SK-N-SH (cell line): ENCODE results near the gene ASTN2. TPM values are rescaled to one million over a fixed set of nuclear protein-coding genes. Genes with fewer than 3 reads are reported as not detected.

Experiments
- CTCF ChIA-PET: fragments of 300-600, 350-600 bp; formaldehyde crosslinking; extraction: SDS; loops from one replicate; lab custom pipeline; 2021; lab: Yijun Ruan, JAX
- POLR2A ChIA-PET: fragments of 350-600 bp; sonication (Branson Sonifier 250); formaldehyde crosslinking; extraction: SDS; loops from one replicate; lab custom pipeline; 2020; ENCODE audit warnings: antibody characterized with exemption, inconsistent platforms; lab: Yijun Ruan, JAX
- DNase-seq: peaks from one replicate; pipeline ENCODE4 v3.0.0; 2012
- H2AFZ ChIP-seq: fragments of 200-600 bp; sonication (generic); 2 replicates; pipeline ENCODE4 v1.8.1; 2016; ENCODE audit warnings: antibody characterized with exemption, mild to moderate bottlenecking, low read depth
- H3F3A ChIP-seq: fragments of 200-600 bp; sonication (generic); replicated peaks from 2 replicates; pipeline ENCODE3; 2016; ENCODE audit warnings: antibody characterized with exemption, mild to moderate bottlenecking; ENCODE audit not compliant: insufficient read depth
- H3K27ac ChIP-seq, 2 experiments: fragments of 200-500 bp in 1 of 2; fragments of 200-600 bp in 1 of 2; sonication (Bioruptor generic) in 1 of 2; sonication (generic), shearing (Covaris generic) in 1 of 2; 2 replicates each; pipeline versions ENCODE4 v1.5.1 to v1.6.1; 2014 to 2016; ENCODE audit warnings: low read depth in 2 of 2, inconsistent platforms in 1 of 2, low read length in 1 of 2, mild to moderate bottlenecking in 1 of 2, mixed read lengths in 1 of 2
- H3K27me3 ChIP-seq: fragments of 200-600 bp; sonication (generic), shearing (Covaris generic); 2 replicates; pipeline ENCODE4 v1.6.1; 2016; ENCODE audit warnings: mixed run types; ENCODE audit not compliant: insufficient read depth
- H3K36me3 ChIP-seq, 2 experiments: fragments of 200-500 bp in 1 of 2; fragments of 200-600 bp in 1 of 2; sonication (Bioruptor generic) in 1 of 2; sonication (generic) in 1 of 2; replicated peaks in 1 of 2; 2 replicates each; pipeline versions ENCODE3 to v1.5.1; 2014 to 2016; ENCODE audit warnings: low read length in 1 of 2, mild to moderate bottlenecking in 1 of 2; ENCODE audit not compliant: insufficient read depth in 2 of 2, control insufficient read depth in 1 of 2
- H3K4me1 ChIP-seq, 2 experiments: fragments of 200-500 bp in 1 of 2; fragments of 200-600 bp in 1 of 2; sonication (Bioruptor generic) in 1 of 2; sonication (generic), shearing (Covaris generic) in 1 of 2; 2 replicates each; pipeline versions ENCODE4 v1.5.1 to v1.6.1; 2014 to 2016; ENCODE audit warnings: low read depth in 1 of 2, low read length in 1 of 2, mixed run types in 1 of 2; ENCODE audit not compliant: insufficient read depth in 2 of 2, control insufficient read depth in 1 of 2
- H3K4me2 ChIP-seq: fragments of 200-600 bp; sonication (generic), shearing (Covaris generic); 2 replicates; pipeline ENCODE4 v1.6.1; 2017; ENCODE audit warnings: mixed run types
- H3K4me3 ChIP-seq, 2 experiments: fragments of 200-500 bp in 1 of 2; fragments of 200-600 bp in 1 of 2; sonication (Bioruptor generic) in 1 of 2; sonication (generic), shearing (Covaris generic) in 1 of 2; 2 replicates each; pipeline versions ENCODE4 v1.5.1 to v1.8.1; 2014 to 2016; ENCODE audit warnings: low read depth in 2 of 2, inconsistent platforms in 1 of 2, low read length in 1 of 2, mild to moderate bottlenecking in 1 of 2, mixed read lengths in 1 of 2, moderate library complexity in 1 of 2
- H3K79me2 ChIP-seq: fragments of 200-600 bp; sonication (generic); 2 replicates; pipeline ENCODE4 v1.8.1; 2017; ENCODE audit warnings: mild to moderate bottlenecking; ENCODE audit not compliant: insufficient read depth
- H3K9ac ChIP-seq: fragments of 200-600 bp; sonication (generic); 2 replicates; pipeline ENCODE4 v1.6.1; 2017; ENCODE audit warnings: mixed run types
- H3K9me2 ChIP-seq: fragments of 200-600 bp; sonication (generic); 2 replicates; pipeline ENCODE4 v1.6.1; 2017; ENCODE audit warnings: mixed run types
- H3K9me3 ChIP-seq: fragments of 200-600 bp; sonication (generic); 2 replicates; pipeline ENCODE4 v1.6.1; 2017; ENCODE audit warnings: mixed run types, mild to moderate bottlenecking, moderate library complexity
- H4K20me1 ChIP-seq: fragments of 200-600 bp; sonication (generic); 2 replicates; pipeline ENCODE4 v1.6.1; 2017; ENCODE audit warnings: mild to moderate bottlenecking, mixed run types; ENCODE audit not compliant: insufficient read depth
- FOSL2 ChIP-seq: IDR thresholded peaks from 2 replicates; pipeline ENCODE4 v1.4.0; 2012; ENCODE audit warnings: low read depth, mild to moderate bottlenecking, moderate library complexity, borderline replicate concordance
- GABPA ChIP-seq: IDR thresholded peaks from 2 replicates; pipeline ENCODE4 v1.4.0; 2012; ENCODE audit warnings: low read depth, mild to moderate bottlenecking
- NRF1 ChIP-seq: IDR thresholded peaks from 2 replicates; pipeline ENCODE4 v1.6.1; 2012; ENCODE audit warnings: low read depth, mild to moderate bottlenecking, low read length
- RAD21 ChIP-seq: IDR thresholded peaks from 2 replicates; pipeline ENCODE4 v1.6.1; 2012; ENCODE audit warnings: mild to moderate bottlenecking, low read length
- RXRA ChIP-seq: IDR thresholded peaks from 2 replicates; pipeline ENCODE4 v1.4.0; 2012; ENCODE audit warnings: low read depth, mild to moderate bottlenecking, borderline replicate concordance
- TAF1 ChIP-seq: IDR thresholded peaks from 2 replicates; pipeline ENCODE4 v1.6.1; 2012; ENCODE audit warnings: low read depth, mild to moderate bottlenecking, low read length, moderate library complexity, borderline replicate concordance
- TEAD4 ChIP-seq: IDR thresholded peaks from 2 replicates; pipeline ENCODE4 v1.4.0; 2012; ENCODE audit warnings: mild to moderate bottlenecking, borderline replicate concordance; ENCODE audit not compliant: insufficient read depth
- WGBS: methylation state at CpG from one replicate; pipeline ENCODE4 v1.1.6; 2017; ENCODE audit warnings: low lambda C conversion rate; 5-methylcytosine and 5-hydroxymethylcytosine counted together
- polyA plus RNA-seq, 3 experiments: library from polyadenylated mRNA; depleted of rRNA; stranded (reverse); fragments of >200 nt; gene quantifications; 2 replicates each; pipeline ENCODE4 v1.2.3, GENCODE V29; 2012
- TF ChIP-seq, protein P1 (sequence below): IDR thresholded peaks from 2 replicates; pipeline ENCODE4 v1.6.1; 2012; ENCODE audit warnings: mild to moderate bottlenecking, low read depth, low read length, moderate library complexity
- TF ChIP-seq, protein P2 (sequence below): fragments of 150-350 bp; IDR thresholded peaks from 2 replicates; pipeline ENCODE4 v1.6.1; 2016; ENCODE audit warnings: mild to moderate bottlenecking, low read depth, low read length

Gene ASTN2
- polyA plus RNA-seq, 1 of the 3 experiments (the other 2 are of a cell fraction), result 6.6 TPM

DNA sequence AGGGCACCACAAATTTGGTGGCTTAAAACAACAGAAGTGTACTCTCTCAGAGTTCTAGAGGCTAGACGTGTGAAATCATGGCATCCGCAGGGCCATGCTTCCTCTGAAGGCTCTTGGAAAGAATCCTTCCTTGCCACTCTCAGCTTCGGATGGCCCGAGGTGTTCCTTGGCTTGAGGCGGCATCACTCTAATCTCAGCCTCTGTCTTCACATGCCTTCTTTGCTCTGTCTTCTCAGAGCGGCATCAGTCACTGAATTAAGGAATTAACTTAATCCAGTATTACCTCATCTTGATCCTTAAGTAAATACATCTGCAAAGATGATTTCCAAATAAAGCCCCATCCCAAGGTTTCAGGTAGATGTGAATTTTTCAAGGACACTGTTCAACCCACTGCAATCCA is 938.9 kb downstream of the ASTN2 start:
- CTCF ChIA-PET, result interaction anchor here (0.6 kb wide), 1 partner anchor 399 kb away, joined by 3 read pairs; no protein-coding TSS in a partner anchor
- Histone ChIP-seq H3K4me2 (no peak overlapping the region), H3K9ac (no peak overlapping the region), H4K20me1 (no peaks in the 10 kb centered on the region), H3K27ac (no peak overlapping the region), H3K9me2 (no peaks in the 10 kb centered on the region), H2AFZ (no peak overlapping the region), H3K36me3 (no peaks in the 10 kb centered on the region), H3K9me3 (no peaks in the 10 kb centered on the region), H3K27me3 (no peaks in the 10 kb centered on the region), H3K4me3 (no peak overlapping the region), H3K79me2 (no peaks in the 10 kb centered on the region), H3K4me1 (peaks cover 4 to 7% of the 10 kb centered on the region in 2 experiments; a peak in 2 of 4 replicates), H3F3A (no peaks in the 10 kb centered on the region)
- WGBS, result 80% methylated on average over 6 of the region's 6 CpGs
- DNase-seq, result no peak
- POLR2A ChIA-PET, result no interaction called here
- TF ChIP-seq GABPA, result no peak

DNA sequence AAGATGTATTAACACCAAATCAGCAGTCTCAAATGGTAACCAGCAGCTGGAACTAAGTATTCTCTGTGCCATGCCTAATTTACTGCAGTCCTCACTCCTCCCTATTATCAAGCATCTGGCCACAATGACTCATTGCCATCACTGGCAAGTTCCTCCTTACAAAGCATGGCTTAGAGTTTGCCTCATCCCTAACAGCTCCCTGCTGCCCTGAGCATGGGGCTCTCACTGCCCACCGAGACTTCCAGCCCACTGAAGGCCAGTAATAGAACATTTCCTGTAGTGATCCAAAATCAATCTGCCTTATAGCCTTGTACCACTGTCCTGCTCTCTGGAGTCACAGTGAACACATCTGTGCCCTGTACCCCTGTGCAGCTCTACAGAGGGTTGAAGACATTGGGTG is 939.7 kb downstream of the ASTN2 start:
- no peak overlapping the region for H2AFZ ChIP-seq
- H3K27me3 ChIP-seq, result no peaks in the 10 kb centered on the region
- H3F3A ChIP-seq, result no peaks in the 10 kb centered on the region
- H3K79me2 ChIP-seq, result no peaks in the 10 kb centered on the region
- no peak overlapping the region for H3K9ac ChIP-seq
- DNase-seq, result no peak
- H3K36me3 ChIP-seq, result no peaks in the 10 kb centered on the region
- no peaks in the 10 kb centered on the region for H3K9me2 ChIP-seq
- H4K20me1 ChIP-seq, result no peaks in the 10 kb centered on the region
- TF ChIP-seq, protein P1, sequence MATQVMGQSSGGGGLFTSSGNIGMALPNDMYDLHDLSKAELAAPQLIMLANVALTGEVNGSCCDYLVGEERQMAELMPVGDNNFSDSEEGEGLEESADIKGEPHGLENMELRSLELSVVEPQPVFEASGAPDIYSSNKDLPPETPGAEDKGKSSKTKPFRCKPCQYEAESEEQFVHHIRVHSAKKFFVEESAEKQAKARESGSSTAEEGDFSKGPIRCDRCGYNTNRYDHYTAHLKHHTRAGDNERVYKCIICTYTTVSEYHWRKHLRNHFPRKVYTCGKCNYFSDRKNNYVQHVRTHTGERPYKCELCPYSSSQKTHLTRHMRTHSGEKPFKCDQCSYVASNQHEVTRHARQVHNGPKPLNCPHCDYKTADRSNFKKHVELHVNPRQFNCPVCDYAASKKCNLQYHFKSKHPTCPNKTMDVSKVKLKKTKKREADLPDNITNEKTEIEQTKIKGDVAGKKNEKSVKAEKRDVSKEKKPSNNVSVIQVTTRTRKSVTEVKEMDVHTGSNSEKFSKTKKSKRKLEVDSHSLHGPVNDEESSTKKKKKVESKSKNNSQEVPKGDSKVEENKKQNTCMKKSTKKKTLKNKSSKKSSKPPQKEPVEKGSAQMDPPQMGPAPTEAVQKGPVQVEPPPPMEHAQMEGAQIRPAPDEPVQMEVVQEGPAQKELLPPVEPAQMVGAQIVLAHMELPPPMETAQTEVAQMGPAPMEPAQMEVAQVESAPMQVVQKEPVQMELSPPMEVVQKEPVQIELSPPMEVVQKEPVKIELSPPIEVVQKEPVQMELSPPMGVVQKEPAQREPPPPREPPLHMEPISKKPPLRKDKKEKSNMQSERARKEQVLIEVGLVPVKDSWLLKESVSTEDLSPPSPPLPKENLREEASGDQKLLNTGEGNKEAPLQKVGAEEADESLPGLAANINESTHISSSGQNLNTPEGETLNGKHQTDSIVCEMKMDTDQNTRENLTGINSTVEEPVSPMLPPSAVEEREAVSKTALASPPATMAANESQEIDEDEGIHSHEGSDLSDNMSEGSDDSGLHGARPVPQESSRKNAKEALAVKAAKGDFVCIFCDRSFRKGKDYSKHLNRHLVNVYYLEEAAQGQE, result no peak
- TF ChIP-seq FOSL2, result no peak
- WGBS, result 100% methylated on average over 1 of the region's 1 CpG
- no peak overlapping the region for H3K4me3 ChIP-seq
- H3K9me3 ChIP-seq, result no peaks in the 10 kb centered on the region
- POLR2A ChIA-PET, result no interaction called here
- H3K4me2 ChIP-seq, result no peak overlapping the region
- CTCF ChIA-PET, result no interaction called here
- H3K4me1 ChIP-seq, result peaks cover 4 to 7% of the 10 kb centered on the region in 2 experiments; a peak in 2 of 4 replicates
- H3K27ac ChIP-seq, result no peak overlapping the region

DNA sequence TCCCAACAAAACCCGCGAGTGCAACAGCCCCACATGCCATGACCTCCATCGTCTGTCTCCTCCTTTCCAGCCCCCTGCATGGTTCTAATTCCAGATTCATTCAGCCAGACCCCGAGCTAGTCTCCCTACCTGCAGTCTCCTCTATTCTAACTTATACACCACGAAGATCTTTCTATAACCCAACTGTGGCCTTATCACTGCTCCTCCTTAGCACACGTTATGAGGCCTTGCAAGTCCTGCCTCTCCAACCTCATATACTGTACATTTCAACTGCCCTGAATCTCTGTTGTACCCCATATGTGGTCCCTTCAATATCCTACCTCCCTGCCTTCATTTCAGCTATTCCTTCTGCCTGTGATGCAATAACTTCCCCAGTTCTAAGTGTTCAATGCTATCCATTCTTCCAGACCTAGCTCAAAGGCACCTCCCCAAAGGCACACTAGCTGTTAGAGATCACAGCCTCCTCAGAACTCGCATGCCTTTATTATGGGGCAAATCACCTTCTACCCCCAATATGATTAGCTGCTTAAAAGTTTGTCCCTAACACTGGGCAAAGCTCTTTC is 942.8 kb downstream of the ASTN2 start:
- CTCF ChIA-PET, result interaction anchor here (0.8 kb wide), 1 partner anchor 21 kb away, joined by 3 read pairs; no protein-coding TSS in a partner anchor
- Histone ChIP-seq H3K9me3 (no peaks in the 10 kb centered on the region), H3K36me3 (no peaks in the 10 kb centered on the region), H4K20me1 (no peaks in the 10 kb centered on the region), H2AFZ (no peak overlapping the region), H3F3A (no peaks in the 10 kb centered on the region), H3K27me3 (no peaks in the 10 kb centered on the region), H3K79me2 (no peaks in the 10 kb centered on the region), H3K4me1 (peaks cover 4 to 7% of the 10 kb centered on the region in 2 experiments; a peak in 2 of 4 replicates), H3K9me2 (no peaks in the 10 kb centered on the region), H3K4me2 (no peak overlapping the region), H3K9ac (no peak overlapping the region), H3K27ac (no peak overlapping the region), H3K4me3 (no peak overlapping the region)
- TF ChIP-seq, protein P2, sequence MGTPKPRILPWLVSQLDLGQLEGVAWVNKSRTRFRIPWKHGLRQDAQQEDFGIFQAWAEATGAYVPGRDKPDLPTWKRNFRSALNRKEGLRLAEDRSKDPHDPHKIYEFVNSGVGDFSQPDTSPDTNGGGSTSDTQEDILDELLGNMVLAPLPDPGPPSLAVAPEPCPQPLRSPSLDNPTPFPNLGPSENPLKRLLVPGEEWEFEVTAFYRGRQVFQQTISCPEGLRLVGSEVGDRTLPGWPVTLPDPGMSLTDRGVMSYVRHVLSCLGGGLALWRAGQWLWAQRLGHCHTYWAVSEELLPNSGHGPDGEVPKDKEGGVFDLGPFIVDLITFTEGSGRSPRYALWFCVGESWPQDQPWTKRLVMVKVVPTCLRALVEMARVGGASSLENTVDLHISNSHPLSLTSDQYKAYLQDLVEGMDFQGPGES, result no peak
- TF ChIP-seq TEAD4, result no peak
- TF ChIP-seq, protein P1, result no peak
- no peak for TF ChIP-seq TAF1
- no peak for TF ChIP-seq NRF1
- TF ChIP-seq RXRA, result no peak
- TF ChIP-seq RAD21, result no peak
- POLR2A ChIA-PET, result no interaction called here
- 94% methylated on average over 7 of the region's 7 CpGs for WGBS
- no peak for DNase-seq
